CD4-positive, alpha-beta T cell (primary cell): ENCODE results near the gene LRRC15. TPM values are rescaled to one million over a fixed set of nuclear protein-coding genes. Genes with fewer than 3 reads are reported as not detected.

ENCODE experiments used
- ATAC-seq: fragments of 200-7000 bp; cut with Tn5 transposase; one replicate; pipeline ENCODE4 v1.10.0; 2022; ENCODE audit warnings: mild to moderate bottlenecking; ENCODE audit not compliant: poor library complexity
- CTCF ChIA-PET: fragments of 350-600 bp; sonication (Branson Sonifier 250); formaldehyde crosslinking; loops from one replicate; lab custom pipeline; 2021; ENCODE audit warnings: antibody characterized with exemption, inconsistent platforms; lab: Charles Lee
- POLR2A ChIA-PET: fragments of 350-600 bp; sonication (Branson Sonifier 250); formaldehyde crosslinking; loops from one replicate; lab custom pipeline; 2021; ENCODE audit warnings: antibody characterized with exemption, inconsistent platforms; lab: Charles Lee
- DNase-seq, 14 experiments: peaks; one replicate each; pipeline ENCODE4 v3.0.0-alpha.2; 2013 to 2020; ENCODE audit warnings: mixed read lengths in 2 of 14
- H3K27ac ChIP-seq, 2 donors: one replicate each; pipeline versions ENCODE4 v1.5.1 to v1.7.0; 2013; ENCODE audit warnings: low read length in 2 of 2, low read depth in 1 of 2, mild to moderate bottlenecking in 1 of 2
- H3K27me3 ChIP-seq, 2 experiments: 1 replicate in 1 of 2; 2 replicates in 1 of 2; pipeline versions ENCODE4 v1.6.1 to v1.7.0; 2013; ENCODE audit warnings: low read length in 2 of 2, control low read depth in 1 of 2, mild to moderate bottlenecking in 1 of 2, moderate library complexity in 1 of 2; ENCODE audit not compliant: insufficient read depth in 2 of 2, control insufficient read depth in 1 of 2
- H3K36me3 ChIP-seq: one replicate; pipeline ENCODE4 v1.6.1; 2013; ENCODE audit warnings: low read length, control low read depth; ENCODE audit not compliant: insufficient read depth
- H3K4me1 ChIP-seq: one replicate; pipeline ENCODE4 v1.6.1; 2013; ENCODE audit warnings: low read length, control low read depth; ENCODE audit not compliant: insufficient read depth
- H3K4me3 ChIP-seq: one replicate; pipeline ENCODE4 v1.5.1; 2013; ENCODE audit warnings: mild to moderate bottlenecking, low read length, moderate library complexity
- H3K9me3 ChIP-seq, 2 experiments: 1 replicate in 1 of 2; 2 replicates in 1 of 2; pipeline versions ENCODE4 v1.6.1 to v1.7.0; 2013; ENCODE audit warnings: low read length in 2 of 2, mild to moderate bottlenecking in 2 of 2, control low read depth in 1 of 2, moderate library complexity in 1 of 2; ENCODE audit not compliant: control insufficient read depth in 1 of 2, insufficient read depth in 1 of 2
- H3K27ac Mint-ChIP-seq: one replicate; pipeline ENCODE4 v1.8.0; 2020; ENCODE audit warnings: mixed read lengths
- H3K27me3 Mint-ChIP-seq: one replicate; pipeline ENCODE4 v1.8.0; 2021; ENCODE audit warnings: mixed read lengths
- H3K36me3 Mint-ChIP-seq: one replicate; pipeline ENCODE4 v1.8.0; 2021; ENCODE audit warnings: low read depth, mixed read lengths
- H3K4me1 Mint-ChIP-seq: one replicate; pipeline ENCODE4 v1.8.0; 2021; ENCODE audit warnings: low read depth, mixed read lengths
- H3K4me3 Mint-ChIP-seq: one replicate; pipeline ENCODE4 v1.8.0; 2020; ENCODE audit warnings: mild to moderate bottlenecking, mixed read lengths
- H3K9me3 Mint-ChIP-seq: one replicate; pipeline ENCODE4 v1.8.0; 2020; ENCODE audit warnings: mixed read lengths
- intact Hi-C, 2 experiments: fragments of 100-400 bp; cut with DNase I in 1 of 2; cut with micrococcal nuclease in 1 of 2; formaldehyde crosslinking; loops; one replicate each; pipeline versions ENCODE4 v1.15.1 to v1.9.0; 2023 to 2025; cut with DNase I, micrococcal nuclease
- total RNA-seq, 174 experiments: library from RNA in 2 of 174; stranded (reverse) in 2 of 174; gene quantifications; one replicate each; pipeline ENCODE4 v1.2.3 and lab custom pipeline; 2021 to 2026
- TF ChIP-seq, protein P1 (sequence below): fragments of 200-600 bp; IDR thresholded peaks from one replicate; pipeline ENCODE4 v1.8.0; 2022; ENCODE audit warnings: antibody characterized with exemption, mild to moderate bottlenecking

Gene LRRC15
- total RNA-seq, 2 experiments from 2014 or later, result not detected

DNA sequence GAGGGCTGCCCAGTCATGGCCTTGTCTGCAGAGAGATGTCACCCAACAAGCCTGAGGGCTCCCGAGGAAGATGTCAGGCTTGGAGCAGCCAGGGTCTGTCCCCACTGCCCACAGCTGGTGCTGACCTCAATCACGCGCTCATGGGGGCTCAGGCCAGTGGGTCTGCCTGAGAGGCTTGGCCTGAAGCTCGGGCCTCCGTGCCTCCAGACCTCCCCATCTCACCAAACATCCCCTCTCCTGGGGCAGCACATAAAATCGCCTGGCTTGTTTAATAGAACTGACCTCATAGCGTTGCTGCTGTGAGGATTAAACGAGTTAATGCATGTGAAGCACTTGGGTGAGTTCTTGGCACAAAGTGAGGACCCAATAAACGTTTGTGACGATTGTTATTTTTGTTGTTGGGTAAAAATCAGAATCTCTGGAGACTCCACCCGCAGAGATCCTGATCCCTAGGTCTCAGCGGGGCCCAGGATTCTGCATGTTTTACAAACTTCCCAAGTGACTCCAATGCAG is 3.5 kb downstream of the LRRC15 start:
- POLR2A ChIA-PET, result no interaction called here
- Histone ChIP-seq H3K36me3 (no peaks in the 10 kb centered on the region), H3K27me3 (peaks cover 8 to 30% of the 10 kb centered on the region in 2 experiments), H3K4me3 (no peak overlapping the region), H3K9me3 (no peaks in the 10 kb centered on the region), H3K4me1 (no peaks in the 10 kb centered on the region), H3K27ac (no peak overlapping the region)
- Mint-ChIP-seq H3K9me3 (no peaks in the 10 kb centered on the region), H3K4me1 (no peaks in the 10 kb centered on the region), H3K36me3 (no peaks in the 10 kb centered on the region), H3K4me3 (no peak overlapping the region), H3K27ac (no peak overlapping the region), H3K27me3 (peaks cover 33% of the 10 kb centered on the region)
- CTCF ChIA-PET, result no interaction called here
- ATAC-seq, result no peak
- TF ChIP-seq, protein P1, sequence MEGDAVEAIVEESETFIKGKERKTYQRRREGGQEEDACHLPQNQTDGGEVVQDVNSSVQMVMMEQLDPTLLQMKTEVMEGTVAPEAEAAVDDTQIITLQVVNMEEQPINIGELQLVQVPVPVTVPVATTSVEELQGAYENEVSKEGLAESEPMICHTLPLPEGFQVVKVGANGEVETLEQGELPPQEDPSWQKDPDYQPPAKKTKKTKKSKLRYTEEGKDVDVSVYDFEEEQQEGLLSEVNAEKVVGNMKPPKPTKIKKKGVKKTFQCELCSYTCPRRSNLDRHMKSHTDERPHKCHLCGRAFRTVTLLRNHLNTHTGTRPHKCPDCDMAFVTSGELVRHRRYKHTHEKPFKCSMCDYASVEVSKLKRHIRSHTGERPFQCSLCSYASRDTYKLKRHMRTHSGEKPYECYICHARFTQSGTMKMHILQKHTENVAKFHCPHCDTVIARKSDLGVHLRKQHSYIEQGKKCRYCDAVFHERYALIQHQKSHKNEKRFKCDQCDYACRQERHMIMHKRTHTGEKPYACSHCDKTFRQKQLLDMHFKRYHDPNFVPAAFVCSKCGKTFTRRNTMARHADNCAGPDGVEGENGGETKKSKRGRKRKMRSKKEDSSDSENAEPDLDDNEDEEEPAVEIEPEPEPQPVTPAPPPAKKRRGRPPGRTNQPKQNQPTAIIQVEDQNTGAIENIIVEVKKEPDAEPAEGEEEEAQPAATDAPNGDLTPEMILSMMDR, result no peak
- intact Hi-C loops, result no loop called here
- no peak for DNase-seq

DNA sequence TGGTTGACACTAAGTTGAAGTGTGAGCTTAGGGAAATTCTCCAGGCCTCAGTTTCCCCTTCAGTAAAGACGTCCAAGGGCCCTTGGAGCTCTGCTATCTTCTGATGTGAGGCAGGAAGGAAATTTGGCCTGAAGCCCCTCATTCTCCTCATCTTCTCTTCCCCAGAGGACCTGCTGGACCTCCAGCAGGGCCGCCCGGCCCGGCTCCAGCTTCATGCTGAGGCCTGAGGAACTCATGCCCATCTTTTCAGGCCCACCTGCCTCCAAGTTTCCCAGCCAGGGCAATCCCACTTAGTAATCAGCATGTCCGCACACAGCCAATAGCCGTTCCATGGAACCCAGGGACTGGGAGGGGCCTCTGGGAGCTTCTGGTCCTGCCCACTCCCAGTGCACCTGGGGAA is 4.0 kb downstream of the LRRC15 start:
- no peak overlapping the region for H3K27ac ChIP-seq
- Mint-ChIP-seq H3K36me3 (no peaks in the 10 kb centered on the region), H3K27ac (no peak overlapping the region), H3K4me1 (no peaks in the 10 kb centered on the region), H3K4me3 (no peak overlapping the region), H3K9me3 (no peaks in the 10 kb centered on the region), H3K27me3 (peaks cover 30% of the 10 kb centered on the region)
- H3K4me3 ChIP-seq, result no peak overlapping the region
- ChIA-PET CTCF (no interaction called here), POLR2A (no interaction called here)
- H3K36me3 ChIP-seq, result no peaks in the 10 kb centered on the region
- peaks cover 4 to 26% of the 10 kb centered on the region in 2 experiments for H3K27me3 ChIP-seq
- intact Hi-C loops, result no loop called here
- no peaks in the 10 kb centered on the region for H3K9me3 ChIP-seq
- no peaks in the 10 kb centered on the region for H3K4me1 ChIP-seq
- TF ChIP-seq, protein P1, result no peak
- no peak for DNase-seq
- ATAC-seq, result no peak

DNA sequence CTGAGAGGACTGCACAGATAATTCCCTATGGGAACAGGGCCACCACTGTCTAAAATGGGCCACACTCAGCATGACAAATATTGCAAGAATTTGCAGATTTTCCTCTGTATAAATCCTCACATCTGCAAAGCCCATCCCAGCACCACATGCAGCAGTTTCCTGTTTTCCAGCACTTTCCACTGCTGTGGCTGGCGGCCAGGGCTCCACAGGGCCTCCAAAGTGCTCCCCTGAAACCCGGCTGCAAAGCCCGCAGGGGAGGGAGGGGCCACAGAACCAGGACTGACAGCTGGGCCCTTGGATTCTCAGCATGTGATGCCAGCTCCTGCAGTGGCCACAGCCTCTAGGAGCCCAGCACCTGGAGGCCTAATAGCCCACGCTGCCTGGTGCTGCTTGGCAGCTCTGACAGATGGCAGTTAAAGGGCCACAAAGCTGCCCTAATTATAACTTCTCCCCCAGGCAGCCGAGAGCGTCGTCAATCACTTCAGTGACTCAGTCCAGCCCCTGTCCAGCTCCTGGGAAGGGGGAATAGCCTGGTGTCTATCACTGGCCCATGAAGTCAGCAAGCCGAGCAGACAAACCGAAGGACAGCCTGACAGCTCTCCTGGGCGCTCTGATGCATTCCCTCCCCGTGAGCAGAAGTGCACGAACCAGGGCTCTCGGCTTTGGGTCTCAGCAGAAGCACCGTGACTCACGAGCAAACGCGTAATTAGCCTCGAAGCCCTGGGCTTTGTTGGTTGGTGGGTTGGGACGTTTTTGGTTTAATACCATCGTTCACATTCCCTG is 4.7 kb downstream of the LRRC15 start:
- DNase-seq (no peak), ATAC-seq (no peak)
- no peaks in the 10 kb centered on the region for H3K9me3 ChIP-seq
- Mint-ChIP-seq H3K4me3 (no peak overlapping the region), H3K27ac (no peak overlapping the region), H3K4me1 (no peaks in the 10 kb centered on the region), H3K36me3 (no peaks in the 10 kb centered on the region), H3K27me3 (peaks cover 23% of the 10 kb centered on the region), H3K9me3 (no peaks in the 10 kb centered on the region)
- H3K4me1 ChIP-seq, result no peaks in the 10 kb centered on the region
- TF ChIP-seq, protein P1, result no peak
- CTCF ChIA-PET, result interaction anchor here (1.6 kb wide), 1 partner anchor 21 kb away, joined by 7 read pairs; no protein-coding TSS in a partner anchor
- POLR2A ChIA-PET, result no interaction called here
- intact Hi-C loops, result no loop called here
- peaks cover 0 to 20% of the 10 kb centered on the region in 2 experiments for H3K27me3 ChIP-seq
- no peak overlapping the region for H3K27ac ChIP-seq
- H3K4me3 ChIP-seq, result no peak overlapping the region
- H3K36me3 ChIP-seq, result no peaks in the 10 kb centered on the region
